Fibroblast of skin of scalp (primary cell): ENCODE data around the gene DUSP15.
"Not testable (repeated sequence)": the region's sequence is repeated elsewhere in the genome, so short reads cannot be mapped to it uniquely, and the experiment has no call there.

Experiments used
- DNase-seq: peaks from one replicate; pipeline ENCODE4 v3.0.0-alpha.2; 2013

DUSP15 gene

GRCh38 chr20:31820228-31820627 is 50.1 kb downstream of the DUSP15 start:
- no peak for DNase-seq

- no peak for DNase-seq
Observed at GRCh38 chr20:31819083-31819784, 51.1 kb downstream of the DUSP15 start, which contains the start of gene MYLK2. TSS of gene MYLK2 (plus strand) at chr20:31819356. CDS start at chr20:31819581, 225 bp downstream.

GRCh38 chr20:31818376-31818908 is 51.9 kb downstream of the DUSP15 start:
- no peak for DNase-seq

GRCh38 chr20:31817461-31817860 is 52.9 kb downstream of the DUSP15 start:
- no peak for DNase-seq

GRCh38 chr20:31816221-31816620 is 54.1 kb downstream of the DUSP15 start:
- no peak for DNase-seq

GRCh38 chr20:31815408-31816188 is 54.7 kb downstream of the DUSP15 start:
- DNase-seq: no peak

GRCh38 chr20:31814142-31814541 is 56.2 kb downstream of the DUSP15 start:
- not testable (repeated sequence) for DNase-seq

GRCh38 chr20:31813611-31814010 is 56.7 kb downstream of the DUSP15 start:
- DNase-seq: no peak

- peak; percentile 75 for DNase-seq
Observed at GRCh38 chr20:31811796-31812728, 58.3 kb downstream of the DUSP15 start.

- no peak for DNase-seq
Observed at GRCh38 chr20:31811198-31811597, 59.1 kb downstream of the DUSP15 start.
